HepG2 (cell line): ENCODE data around the gene NUDT14. TPM values are rescaled to one million over a fixed set of nuclear protein-coding genes. Genes with fewer than 3 reads are reported as not detected.

Experiments used
- ATAC-seq: fragments of 200-7000 bp; cut with Tn5 transposase; 3 replicates; pipeline ENCODE4 v1.9.1; 2020; ENCODE audit warnings: mild to moderate bottlenecking, moderate library complexity
- BruUV-seq: library from RNA; stranded (reverse); fragments of 400-500 nt; replicated peaks from 2 replicates; lab custom pipeline; 2021; lab: Mats Ljungman, UMichigan
- CTCF ChIA-PET: fragments of 300-600 bp; formaldehyde crosslinking; extraction: SDS; loops from one replicate; lab custom pipeline; 2021; ENCODE audit warnings: low total read pairs, inconsistent platforms, low intra/inter-chr PET ratio; lab: Yijun Ruan, JAX
- POLR2A ChIA-PET: fragments of 350-600 bp; sonication (Branson Sonifier 250); formaldehyde crosslinking; loops from one replicate; lab custom pipeline; 2020; ENCODE audit warnings: antibody characterized with exemption, inconsistent platforms; lab: Yijun Ruan, JAX
- DNase-seq: peaks from one replicate; pipeline ENCODE4 v3.0.0-alpha.2; 2015; ENCODE audit warnings: low spot score
- FAIRE-seq: peaks from 3 replicates; lab custom pipeline; 2011; peaks lifted over from hg19 to GRCh38; lab: Jason Lieb, UNC
- H2AFZ ChIP-seq: one replicate; pipeline ENCODE4 v1.6.1; 2011; ENCODE audit warnings: low read length, inconsistent platforms
- H3K27ac ChIP-seq: fragments of 300-600 bp; 3 replicates; pipeline ENCODE4 v1.8.0; 2011; ENCODE audit warnings: mixed run types, mild to moderate bottlenecking, mixed read lengths, low read length, inconsistent platforms; ENCODE audit not compliant: insufficient read depth; ENCODE audit errors: extremely low read length
- H3K27me3 ChIP-seq, 2 experiments: fragments of 200-600 bp in 1 of 2; 2 replicates in 1 of 2; 3 replicates in 1 of 2; pipeline versions ENCODE4 v1.6.0 to v1.8.0; 2011; ENCODE audit warnings: low read length in 2 of 2, mild to moderate bottlenecking in 2 of 2, moderate library complexity in 2 of 2, inconsistent platforms in 1 of 2; ENCODE audit not compliant: insufficient read depth in 2 of 2, control insufficient read depth in 1 of 2
- H3K36me3 ChIP-seq, 2 experiments: fragments of 200-600 bp in 1 of 2; replicated peaks in 1 of 2; 2 replicates in 1 of 2; 3 replicates in 1 of 2; pipeline versions ENCODE4 v1.5.1 to v1.8.0; 2011; ENCODE audit warnings: low read length in 2 of 2, inconsistent platforms in 1 of 2; ENCODE audit not compliant: insufficient read depth in 2 of 2, control insufficient read depth in 1 of 2
- H3K4me1 ChIP-seq: 2 replicates; pipeline ENCODE4 v1.5.1; 2012; ENCODE audit warnings: low read length, inconsistent platforms; ENCODE audit not compliant: insufficient read depth
- H3K4me2 ChIP-seq: 2 replicates; pipeline ENCODE4 v1.6.0; 2011; ENCODE audit warnings: low read depth, low read length, inconsistent platforms
- H3K4me3 ChIP-seq, 3 experiments: fragments of 200-600 bp in 1 of 3; sonication (generic), shearing (Covaris generic) in 1 of 3; replicated peaks in 1 of 3; 2 replicates each; pipeline ENCODE4 v1.5.1; 2011 to 2016; ENCODE audit warnings: low read length in 3 of 3, inconsistent platforms in 2 of 3, low read depth in 2 of 3, mild to moderate bottlenecking in 2 of 3, control low read depth in 1 of 3, mixed read lengths in 1 of 3; ENCODE audit not compliant: insufficient read depth in 1 of 3
- H3K79me2 ChIP-seq: one replicate; pipeline ENCODE4 v1.6.1; 2011; ENCODE audit warnings: low read length, inconsistent platforms; ENCODE audit not compliant: insufficient read depth
- H3K9ac ChIP-seq: 2 replicates; pipeline ENCODE4 v1.6.0; 2011; ENCODE audit warnings: mild to moderate bottlenecking, low read depth, low read length, inconsistent platforms; ENCODE audit not compliant: insufficient read depth
- H3K9me3 ChIP-seq: 2 replicates; pipeline ENCODE4 v1.5.1; 2012; ENCODE audit warnings: mild to moderate bottlenecking, low read length
- H4K20me1 ChIP-seq: 2 replicates; pipeline ENCODE4 v1.6.0; 2011; ENCODE audit warnings: inconsistent platforms, mild to moderate bottlenecking, low read length, moderate library complexity; ENCODE audit not compliant: insufficient read depth
- FOSL1 ChIP-seq: sonication (generic); formaldehyde crosslinking; IDR thresholded peaks from 2 replicates; pipeline ENCODE4 v1.9.0; 2021; ENCODE audit warnings: missing genetic modification reagents, borderline replicate concordance
- HOXA3 ChIP-seq: sonication (generic); formaldehyde crosslinking; IDR thresholded peaks from 2 replicates; pipeline ENCODE4 v1.5.0; 2020; ENCODE audit warnings: missing genetic modification reagents
- MBNL3 ChIP-seq: fragments of 250-450 bp; sonication (Bioruptor Pico); conservative IDR thresholded peaks from 2 replicates; pipeline ENCODE4 v1.8.0; 2022; ENCODE audit warnings: mild to moderate bottlenecking, inconsistent platforms
- NR2F1 ChIP-seq, 2 experiments: fragments of 450-650 bp in 1 of 2; formaldehyde crosslinking in 1 of 2; IDR thresholded peaks; 2 replicates each; pipeline versions ENCODE4 v1.5.0 to v1.6.1; 2016 to 2020; ENCODE audit warnings: mild to moderate bottlenecking in 1 of 2, missing compliant biosample characterization in 1 of 2, missing genetic modification reagents in 1 of 2, moderate library complexity in 1 of 2
- PBX3 ChIP-seq: sonication (generic); formaldehyde crosslinking; IDR thresholded peaks from 2 replicates; pipeline ENCODE4 v1.8.1; 2023; ENCODE audit warnings: missing genetic modification reagents, inconsistent platforms, borderline replicate concordance
- REST ChIP-seq, 2 experiments: IDR thresholded peaks; 2 replicates each; pipeline ENCODE4 v1.6.1; 2011 to 2012; ENCODE audit warnings: low read length in 2 of 2, borderline replicate concordance in 1 of 2, low read depth in 1 of 2, mild to moderate bottlenecking in 1 of 2, moderate library complexity in 1 of 2
- TCF7L2 ChIP-seq: IDR thresholded peaks from 2 replicates; pipeline ENCODE4 v1.6.1; 2011; ENCODE audit warnings: mild to moderate bottlenecking, low read depth, low read length, moderate library complexity
- TSC22D2 ChIP-seq: sonication (generic); formaldehyde crosslinking; IDR thresholded peaks from 2 replicates; pipeline ENCODE4 v1.5.1; 2020; ENCODE audit warnings: missing genetic modification reagents, mild to moderate bottlenecking, borderline replicate concordance
- U2AF2 ChIP-seq: fragments of 200-400 bp; formaldehyde crosslinking; IDR thresholded peaks from 2 replicates; pipeline ENCODE4 v1.6.1; 2017; ENCODE audit warnings: low read depth, mild to moderate bottlenecking, low read length
- XRCC5 ChIP-seq: fragments of 200-400 bp; formaldehyde crosslinking; optimal IDR thresholded peaks from 2 replicates; pipeline ENCODE3; 2017; ENCODE audit warnings: mild to moderate bottlenecking, low read length
- ZFP36 ChIP-seq: fragments of 150-350 bp; IDR thresholded peaks from 2 replicates; pipeline ENCODE4 v1.6.1; 2018; ENCODE audit warnings: borderline replicate concordance, low read length, low read depth; ENCODE audit not compliant: partially characterized antibody
- ZFP36L2 ChIP-seq: sonication (generic); formaldehyde crosslinking; IDR thresholded peaks from 2 replicates; pipeline ENCODE4 v1.4.0; 2020; ENCODE audit warnings: missing genetic modification reagents
- ZNF10 ChIP-seq: sonication (generic); formaldehyde crosslinking; IDR thresholded peaks from 2 replicates; pipeline ENCODE4 v1.4.0; 2020; ENCODE audit warnings: mild to moderate bottlenecking, low read depth, missing genetic modification reagents, borderline replicate concordance
- ZNF362 ChIP-seq: sonication (generic); formaldehyde crosslinking; IDR thresholded peaks from 2 replicates; pipeline ENCODE4 v1.4.0; 2020; ENCODE audit warnings: missing genetic modification reagents, mild to moderate bottlenecking, borderline replicate concordance
- ZNF503 ChIP-seq: sonication (generic); formaldehyde crosslinking; IDR thresholded peaks from 2 replicates; pipeline ENCODE4 v1.4.0; 2020; ENCODE audit warnings: missing genetic modification reagents
- ZNF558 ChIP-seq: sonication (generic); formaldehyde crosslinking; IDR thresholded peaks from 2 replicates; pipeline ENCODE4 v1.9.0; 2022; ENCODE audit warnings: mild to moderate bottlenecking, missing genetic modification reagents, borderline replicate concordance
- WGBS: methylation state at CpG from one replicate; pipeline ENCODE4 v1.1.6; 2017; ENCODE audit warnings: low lambda C conversion rate; 5-methylcytosine and 5-hydroxymethylcytosine counted together
- in situ Hi-C: cut with HindIII; loops from 2 replicates; pipeline ENCODE4 v1.10.0; 2017; ENCODE audit warnings: low pct_unique_long_range_greater_than_20kb; ENCODE audit not compliant: extremely low pct_ligation_motif_present
- intact Hi-C: fragments of 100-400 bp; cut with micrococcal nuclease; formaldehyde crosslinking; loops from one replicate; pipeline ENCODE4 v1.10.0; 2022; ENCODE audit not compliant: unreplicated experiment
- polyA plus RNA-seq, 8 experiments: library from polyadenylated mRNA; depleted of rRNA in 3 of 8; stranded (reverse) in 7 of 8; unstranded in 1 of 8; fragments of >200 nt; fragmentation: Illumina TruSeq in 4 of 8; extraction: Trizol in 4 of 8; gene quantifications; 2 replicates each; pipeline versions ENCODE4 v1.2.1 to v1.2.3, GENCODE V29; 2011 to 2016; ENCODE audit warnings: low read depth in 4 of 8, missing spikeins in 1 of 8, mixed read lengths in 1 of 8; ENCODE audit not compliant: insufficient read depth in 1 of 8
- total RNA-seq, 5 experiments: library from RNA; depleted of rRNA; stranded (reverse); fragments of >200 nt; fragmentation: Illumina TruSeq; extraction: Trizol; gene quantifications; 2 replicates each; pipeline ENCODE4 v1.2.3, GENCODE V29; 2016; ENCODE audit warnings: low read depth in 1 of 5

Gene NUDT14
- total and polyA plus RNA-seq, 2 of the 13 experiments (the other 11 are each of a cell fraction or from before 2014, with no cell fraction given): 5.8 to 6.1 TPM

- ATAC-seq (no peak), FAIRE-seq (no peak), DNase-seq (no peak)
- 47% methylated on average over 7 of the region's 22 CpGs for WGBS
- Histone ChIP-seq H3K9me3 (no peaks in the 10 kb centered on the region), H3K79me2 (no peaks in the 10 kb centered on the region), H3K27me3 (peaks cover 15 to 35% of the 10 kb centered on the region in 2 experiments; a peak in 4 of 5 replicates), H3K4me3 (no peak overlapping the region), H2AFZ (no peak overlapping the region), H3K27ac (no peak overlapping the region), H4K20me1 (no peaks in the 10 kb centered on the region), H3K4me2 (no peak overlapping the region), H3K9ac (no peak overlapping the region), H3K4me1 (no peaks in the 10 kb centered on the region), H3K36me3 (no peaks in the 10 kb centered on the region)
- in situ Hi-C loops (loop anchor here (10.0 kb wide), 1 partner anchor 52 kb away; no protein-coding TSS in a partner anchor), intact Hi-C loops (no loop called here)
- ChIA-PET CTCF (no interaction called here), POLR2A (no interaction called here)
- BruUV-seq: no TSS peak
- no peak for TF ChIP-seq TCF7L2
- no peak for TF ChIP-seq REST (IDR thresholded peaks at IDR 0.05; ENCODE audit: borderline replicate concordance in 1 of 2, low read depth in 1 of 2, low read length in 2 of 2)
- TF ChIP-seq PBX3: no peak
- no peak for TF ChIP-seq MBNL3
- TF ChIP-seq ZFP36: no peak
- no peak for TF ChIP-seq ZNF10 (CRISPR knock-in tag)
- TF ChIP-seq ZNF503 (CRISPR knock-in tag): no peak
- TF ChIP-seq FOSL1: no peak
- no peak for TF ChIP-seq ZNF558 (CRISPR knock-in tag)
- no peak for TF ChIP-seq NR2F1 (CRISPR knock-in tag; IDR thresholded peaks at IDR 0.05)
- TF ChIP-seq U2AF2: no peak
- TF ChIP-seq TSC22D2 (CRISPR knock-in tag): no peak
- TF ChIP-seq ZNF362: no peak
- TF ChIP-seq HOXA3 (CRISPR knock-in tag): no peak
- no peak for TF ChIP-seq XRCC5
- TF ChIP-seq ZFP36L2 (CRISPR knock-in tag): no peak
Measured at GRCh38 chr14:105146976-105147635, 34.0 kb downstream of the NUDT14 start.
